ENCODE results near the gene TSNAX.

DNA sequence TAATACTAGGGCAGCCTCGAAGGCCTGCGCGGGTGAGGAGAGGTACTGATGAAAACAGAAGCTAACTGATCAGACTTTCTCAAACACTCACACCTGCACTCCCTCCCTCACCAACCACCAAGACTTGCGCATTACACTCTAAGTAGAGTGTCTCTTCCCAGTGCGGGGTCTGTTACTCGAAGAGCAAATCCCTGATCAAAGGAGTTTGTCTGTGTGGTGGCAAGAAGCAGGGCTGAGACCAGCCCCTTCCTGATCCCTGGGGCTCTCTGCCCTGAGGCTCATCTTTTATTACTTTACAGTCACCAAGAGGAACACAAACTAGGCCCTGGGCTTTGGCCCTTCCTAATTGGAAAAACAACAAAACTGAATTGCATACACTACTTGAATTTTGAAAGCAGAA is 19.5 kb upstream of the TSNAX start:
- TF ChIP-seq, protein P1, sequence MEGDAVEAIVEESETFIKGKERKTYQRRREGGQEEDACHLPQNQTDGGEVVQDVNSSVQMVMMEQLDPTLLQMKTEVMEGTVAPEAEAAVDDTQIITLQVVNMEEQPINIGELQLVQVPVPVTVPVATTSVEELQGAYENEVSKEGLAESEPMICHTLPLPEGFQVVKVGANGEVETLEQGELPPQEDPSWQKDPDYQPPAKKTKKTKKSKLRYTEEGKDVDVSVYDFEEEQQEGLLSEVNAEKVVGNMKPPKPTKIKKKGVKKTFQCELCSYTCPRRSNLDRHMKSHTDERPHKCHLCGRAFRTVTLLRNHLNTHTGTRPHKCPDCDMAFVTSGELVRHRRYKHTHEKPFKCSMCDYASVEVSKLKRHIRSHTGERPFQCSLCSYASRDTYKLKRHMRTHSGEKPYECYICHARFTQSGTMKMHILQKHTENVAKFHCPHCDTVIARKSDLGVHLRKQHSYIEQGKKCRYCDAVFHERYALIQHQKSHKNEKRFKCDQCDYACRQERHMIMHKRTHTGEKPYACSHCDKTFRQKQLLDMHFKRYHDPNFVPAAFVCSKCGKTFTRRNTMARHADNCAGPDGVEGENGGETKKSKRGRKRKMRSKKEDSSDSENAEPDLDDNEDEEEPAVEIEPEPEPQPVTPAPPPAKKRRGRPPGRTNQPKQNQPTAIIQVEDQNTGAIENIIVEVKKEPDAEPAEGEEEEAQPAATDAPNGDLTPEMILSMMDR (IDR thresholded peaks at IDR 0.05), result no peak
- TF ChIP-seq POLR2A (IDR thresholded peaks at IDR 0.05), result no peak

All from adrenal gland (tissue), 5 donors.